Tibial nerve (tissue), 4 donors: Measurements from ENCODE around the gene ADM. TPM values are rescaled to one million over a fixed set of nuclear protein-coding genes. Genes with fewer than 3 reads are reported as not detected.

Source experiments
- DNase-seq, 2 donors: peaks; one replicate each; pipeline ENCODE4 v3.0.0-alpha.2; 2019; ENCODE audit warnings: low spot score in 2 of 2
- H3K27ac ChIP-seq, 4 donors: fragments of 200-600 bp; sonication (generic) in 3 of 4; one replicate each; pipeline ENCODE4 v1.5.1; 2017 to 2019; ENCODE audit warnings: mild to moderate bottlenecking in 1 of 4
- H3K27me3 ChIP-seq, 2 donors: fragments of 200-600 bp; sonication (generic) in 1 of 2; one replicate each; pipeline versions ENCODE4 v1.5.1 to v1.6.0; 2017 to 2019
- H3K36me3 ChIP-seq, 3 donors: fragments of 200-600 bp; sonication (generic); one replicate each; pipeline ENCODE4 v1.5.1; 2018 to 2019
- H3K4me1 ChIP-seq, 4 donors: fragments of 200-600 bp; sonication (generic) in 3 of 4; one replicate each; pipeline ENCODE4 v1.5.1; 2017 to 2019
- H3K4me3 ChIP-seq, 4 donors: fragments of 200-600 bp; sonication (generic) in 3 of 4; one replicate each; pipeline ENCODE4 v1.5.1; 2017 to 2019; ENCODE audit warnings: mild to moderate bottlenecking in 1 of 4, moderate library complexity in 1 of 4
- H3K9me3 ChIP-seq, 4 donors: fragments of 200-600 bp; sonication (generic) in 3 of 4; one replicate each; pipeline ENCODE4 v1.5.1; 2017 to 2019
- EP300 ChIP-seq, 2 donors: sonication (generic); formaldehyde crosslinking; IDR thresholded peaks; one replicate each; pipeline ENCODE4 v1.6.1; 2017; ENCODE audit warnings: antibody characterized with exemption in 2 of 2, mild to moderate bottlenecking in 1 of 2
- POLR2A ChIP-seq, 2 donors: fragments of 450-650 bp; IDR thresholded peaks; one replicate each; pipeline ENCODE4 v1.6.1; 2017; ENCODE audit warnings: antibody characterized with exemption in 2 of 2, mild to moderate bottlenecking in 2 of 2, moderate library complexity in 2 of 2
- WGBS, 2 donors: methylation state at CpG; one replicate each; pipeline ENCODE4 v1.1.5; 2018; 5-methylcytosine and 5-hydroxymethylcytosine counted together
- total RNA-seq, 4 donors: library from RNA; depleted of rRNA; stranded (reverse); fragments of >200 nt; gene quantifications; one replicate each; pipeline ENCODE4 v1.1.0, GENCODE V29; 2016
- TF ChIP-seq, protein P1 (sequence below), 5 experiments: fragments of 200-600 bp in 3 of 5; fragments of 450-650 bp in 2 of 5; sonication (generic) in 3 of 5; IDR thresholded peaks; one replicate each; pipeline ENCODE4 v1.5.1; 2016 to 2019; ENCODE audit warnings: antibody characterized with exemption in 5 of 5, mild to moderate bottlenecking in 3 of 5, moderate library complexity in 2 of 5

Gene ADM
- total RNA-seq, 4 donors from 2014 or later, result 123 to 420 (median 197) TPM

DNA sequence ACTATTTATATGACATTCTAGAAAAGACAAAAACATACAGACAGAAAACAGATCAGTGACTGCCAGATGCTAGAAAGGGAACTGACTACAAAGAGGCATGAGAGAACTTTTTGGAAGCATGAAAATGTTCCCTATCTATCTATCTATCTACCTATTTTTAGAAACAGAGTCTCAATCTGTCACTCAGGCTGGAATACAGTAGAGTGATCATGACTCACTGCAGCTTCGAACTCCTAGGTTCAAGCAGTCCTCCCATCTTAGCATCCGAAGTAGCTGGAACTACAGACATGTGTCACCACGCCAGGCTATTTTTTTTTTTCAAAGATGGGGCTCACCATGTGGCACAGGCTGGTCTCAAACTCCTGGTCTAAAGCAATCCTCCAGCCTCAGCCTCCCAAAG, 17.7 kb upstream of the ADM start:
- TF ChIP-seq, protein P1, sequence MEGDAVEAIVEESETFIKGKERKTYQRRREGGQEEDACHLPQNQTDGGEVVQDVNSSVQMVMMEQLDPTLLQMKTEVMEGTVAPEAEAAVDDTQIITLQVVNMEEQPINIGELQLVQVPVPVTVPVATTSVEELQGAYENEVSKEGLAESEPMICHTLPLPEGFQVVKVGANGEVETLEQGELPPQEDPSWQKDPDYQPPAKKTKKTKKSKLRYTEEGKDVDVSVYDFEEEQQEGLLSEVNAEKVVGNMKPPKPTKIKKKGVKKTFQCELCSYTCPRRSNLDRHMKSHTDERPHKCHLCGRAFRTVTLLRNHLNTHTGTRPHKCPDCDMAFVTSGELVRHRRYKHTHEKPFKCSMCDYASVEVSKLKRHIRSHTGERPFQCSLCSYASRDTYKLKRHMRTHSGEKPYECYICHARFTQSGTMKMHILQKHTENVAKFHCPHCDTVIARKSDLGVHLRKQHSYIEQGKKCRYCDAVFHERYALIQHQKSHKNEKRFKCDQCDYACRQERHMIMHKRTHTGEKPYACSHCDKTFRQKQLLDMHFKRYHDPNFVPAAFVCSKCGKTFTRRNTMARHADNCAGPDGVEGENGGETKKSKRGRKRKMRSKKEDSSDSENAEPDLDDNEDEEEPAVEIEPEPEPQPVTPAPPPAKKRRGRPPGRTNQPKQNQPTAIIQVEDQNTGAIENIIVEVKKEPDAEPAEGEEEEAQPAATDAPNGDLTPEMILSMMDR (IDR thresholded peaks at IDR 0.05), result no peak
- TF ChIP-seq POLR2A (IDR thresholded peaks at IDR 0.05), result no peak
- no peak for TF ChIP-seq EP300 (IDR thresholded peaks at IDR 0.05)
- H3K4me1 ChIP-seq, result peaks cover 0 to 67% (median 16%) of the 10 kb centered on the region in 4 donors
- no peaks in the 10 kb centered on the region for H3K9me3 ChIP-seq
- no peak overlapping the region for H3K27ac ChIP-seq
- no peak overlapping the region for H3K4me3 ChIP-seq
- no peaks in the 10 kb centered on the region for H3K27me3 ChIP-seq
- WGBS, 2 donors, result 88 to 94% methylated on average over 3 of the region's 3 CpGs
- H3K36me3 ChIP-seq, result peaks cover 0 to 12% (median 0%) of the 10 kb centered on the region in 3 donors
- DNase-seq, result no peak

DNA sequence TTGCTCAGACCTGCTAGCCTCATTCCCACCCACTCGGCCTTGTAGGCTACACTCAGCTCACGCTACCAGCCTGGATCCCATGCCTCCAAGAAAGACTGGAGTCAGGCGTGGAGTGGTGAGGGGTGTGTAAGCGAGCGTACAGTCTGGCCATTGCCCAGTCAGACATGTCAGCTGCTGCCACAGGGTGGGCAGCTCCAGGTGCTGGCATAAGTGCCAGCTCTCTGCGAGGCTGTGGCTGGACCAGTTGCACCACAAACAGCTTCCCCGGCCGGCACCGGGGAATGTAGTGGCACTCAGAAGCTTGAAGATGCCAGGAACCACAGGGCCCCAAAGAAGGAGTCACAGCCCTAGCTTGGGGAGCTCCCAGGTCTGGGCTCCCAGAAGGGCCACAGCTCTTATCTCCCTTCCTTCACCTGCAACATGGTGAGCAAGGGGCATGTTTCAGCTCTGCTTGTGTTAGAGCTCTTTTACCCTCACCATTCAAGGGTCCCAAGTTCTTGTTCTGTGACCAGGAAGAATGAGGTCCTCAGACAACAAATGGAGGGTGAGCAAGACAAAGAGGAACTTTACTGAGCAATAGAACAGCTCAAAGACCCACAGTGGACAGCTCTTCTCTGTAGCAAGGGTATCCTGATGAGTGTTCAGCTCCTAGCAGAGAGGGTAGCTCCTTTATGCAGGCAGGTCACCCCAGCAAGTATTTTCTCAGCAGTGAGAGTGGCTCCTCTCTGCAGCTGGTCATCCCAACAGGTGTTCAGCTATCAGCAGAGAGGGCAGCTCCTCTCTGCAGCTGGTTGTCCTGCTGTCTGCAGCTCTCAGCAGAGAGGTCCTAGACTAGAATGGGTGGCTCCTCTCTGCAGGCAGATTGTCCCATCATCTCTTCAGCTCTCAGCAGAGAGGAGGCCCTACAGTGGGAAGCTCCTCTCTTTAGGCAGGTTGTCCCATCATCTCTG, 16.8 kb upstream of the ADM start:
- Histone ChIP-seq H3K27ac (no peak overlapping the region), H3K4me1 (peaks cover 0 to 75% (median 21%) of the 10 kb centered on the region in 4 donors), H3K4me3 (no peak overlapping the region), H3K27me3 (no peaks in the 10 kb centered on the region), H3K36me3 (peaks cover 0 to 12% (median 0%) of the 10 kb centered on the region in 3 donors), H3K9me3 (no peaks in the 10 kb centered on the region)
- 92% methylated on average over 9 of the region's 9 CpGs for WGBS, 2 donors
- TF ChIP-seq POLR2A (IDR thresholded peaks at IDR 0.05), result no peak
- TF ChIP-seq EP300 (IDR thresholded peaks at IDR 0.05), result no peak
- TF ChIP-seq, protein P1 (IDR thresholded peaks at IDR 0.05), result no peak
- no peak for DNase-seq

DNA sequence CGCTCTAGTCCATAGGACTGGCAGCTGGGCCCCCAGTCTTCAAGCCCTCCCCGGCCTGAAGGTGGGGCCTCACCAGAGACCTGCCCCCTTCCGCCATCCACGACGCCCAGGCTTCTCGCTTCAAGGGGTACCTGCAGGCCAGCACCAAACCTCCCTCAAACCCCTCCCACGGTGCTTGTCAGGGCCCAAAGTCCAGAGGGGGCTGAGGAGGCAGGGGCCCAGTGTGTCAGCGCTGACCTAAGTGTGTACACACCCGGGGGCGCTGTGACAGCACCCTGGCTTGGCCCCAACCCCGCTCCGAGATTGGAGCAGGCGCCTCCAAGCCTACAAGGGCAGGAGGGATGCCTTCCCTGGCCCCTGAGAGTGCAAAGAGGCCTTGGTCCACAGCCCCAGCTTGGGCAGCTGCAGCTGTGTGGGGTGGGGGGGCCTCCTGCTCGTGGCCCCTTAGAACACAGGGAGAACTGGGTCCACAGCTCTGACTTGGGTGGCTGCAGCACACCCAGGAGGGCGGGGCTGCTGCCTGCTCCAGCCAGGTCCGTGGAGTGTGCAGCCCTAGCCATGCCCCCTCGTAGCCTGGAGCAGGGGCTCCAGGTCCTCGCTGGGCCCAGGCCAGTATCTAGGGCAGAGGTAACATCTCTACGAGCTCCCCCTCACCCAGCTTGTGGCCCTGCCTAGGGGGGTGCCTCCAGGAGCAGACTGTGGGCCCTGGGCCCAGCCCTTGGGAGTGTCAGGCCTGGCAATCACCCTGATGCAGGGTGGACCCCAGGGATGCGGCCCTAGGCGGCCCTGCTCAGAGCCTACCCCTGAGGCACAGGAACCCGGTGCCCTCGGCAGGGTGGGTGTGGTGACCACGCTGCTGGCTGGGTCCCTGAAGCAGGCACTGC, 15.8 kb upstream of the ADM start:
- H3K27ac ChIP-seq, result no peak overlapping the region
- peaks cover 0 to 12% (median 0%) of the 10 kb centered on the region in 3 donors for H3K36me3 ChIP-seq
- H3K9me3 ChIP-seq, result no peaks in the 10 kb centered on the region
- DNase-seq, result no peak
- WGBS, 2 donors, result 87 to 88% methylated on average over 17 to 18 of the region's 24 CpGs
- no peak overlapping the region for H3K4me3 ChIP-seq
- peaks cover 0 to 72% (median 22%) of the 10 kb centered on the region in 4 donors for H3K4me1 ChIP-seq
- TF ChIP-seq, protein P1 (IDR thresholded peaks at IDR 0.05), result no peak
- TF ChIP-seq EP300 (IDR thresholded peaks at IDR 0.05) (no peak), POLR2A (IDR thresholded peaks at IDR 0.05) (no peak)
- no peaks in the 10 kb centered on the region for H3K27me3 ChIP-seq

DNA sequence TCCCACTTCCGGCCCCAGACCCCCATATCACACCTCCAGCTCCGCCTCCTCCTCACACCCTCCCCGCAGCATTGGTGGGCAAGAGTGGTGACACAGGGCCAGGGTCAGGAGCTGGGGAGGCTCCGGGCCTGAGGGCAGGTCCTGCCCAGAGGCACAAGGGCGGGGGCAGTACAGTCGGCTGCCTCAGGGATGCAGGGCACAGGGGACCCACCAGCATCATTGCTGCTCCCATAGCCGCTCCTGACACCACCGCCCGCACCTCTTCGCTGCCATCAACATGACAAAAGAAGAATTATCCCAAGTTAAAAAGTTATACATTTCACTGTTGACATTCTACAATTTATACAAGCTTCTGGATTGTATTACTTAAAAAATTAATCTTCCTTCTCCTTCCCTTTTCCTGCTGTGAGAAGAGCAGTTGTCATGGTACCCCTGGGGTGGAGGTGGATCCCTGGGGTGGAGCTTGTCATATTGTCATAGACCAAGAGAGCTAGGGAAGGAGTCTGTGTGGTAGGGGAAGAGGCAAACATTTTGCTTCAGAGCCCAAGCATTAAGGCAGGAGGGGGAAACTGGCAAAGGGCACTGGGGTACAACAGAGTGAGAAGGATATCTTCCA, 15.0 kb upstream of the ADM start:
- H3K4me3 ChIP-seq, result no peak overlapping the region
- TF ChIP-seq, protein P1 (IDR thresholded peaks at IDR 0.05), result no peak
- TF ChIP-seq EP300 (IDR thresholded peaks at IDR 0.05) (no peak), POLR2A (IDR thresholded peaks at IDR 0.05) (no peak)
- 79 to 90% methylated on average over 9 of the region's 10 CpGs for WGBS, 2 donors
- peaks cover 0 to 72% (median 20%) of the 10 kb centered on the region in 4 donors for H3K4me1 ChIP-seq
- H3K27me3 ChIP-seq, result no peaks in the 10 kb centered on the region
- H3K27ac ChIP-seq, result no peak overlapping the region
- no peaks in the 10 kb centered on the region for H3K9me3 ChIP-seq
- no peak for DNase-seq
- peaks cover 0 to 12% (median 0%) of the 10 kb centered on the region in 3 donors for H3K36me3 ChIP-seq
